Measurements from ENCODE around the gene MDM2. TPM values are rescaled to one million over a fixed set of nuclear protein-coding genes. Genes with fewer than 3 reads are reported as not detected.

Gene MDM2
- total RNA-seq, 2 experiments from 2014 or later = 143 to 318 TPM

DNA sequence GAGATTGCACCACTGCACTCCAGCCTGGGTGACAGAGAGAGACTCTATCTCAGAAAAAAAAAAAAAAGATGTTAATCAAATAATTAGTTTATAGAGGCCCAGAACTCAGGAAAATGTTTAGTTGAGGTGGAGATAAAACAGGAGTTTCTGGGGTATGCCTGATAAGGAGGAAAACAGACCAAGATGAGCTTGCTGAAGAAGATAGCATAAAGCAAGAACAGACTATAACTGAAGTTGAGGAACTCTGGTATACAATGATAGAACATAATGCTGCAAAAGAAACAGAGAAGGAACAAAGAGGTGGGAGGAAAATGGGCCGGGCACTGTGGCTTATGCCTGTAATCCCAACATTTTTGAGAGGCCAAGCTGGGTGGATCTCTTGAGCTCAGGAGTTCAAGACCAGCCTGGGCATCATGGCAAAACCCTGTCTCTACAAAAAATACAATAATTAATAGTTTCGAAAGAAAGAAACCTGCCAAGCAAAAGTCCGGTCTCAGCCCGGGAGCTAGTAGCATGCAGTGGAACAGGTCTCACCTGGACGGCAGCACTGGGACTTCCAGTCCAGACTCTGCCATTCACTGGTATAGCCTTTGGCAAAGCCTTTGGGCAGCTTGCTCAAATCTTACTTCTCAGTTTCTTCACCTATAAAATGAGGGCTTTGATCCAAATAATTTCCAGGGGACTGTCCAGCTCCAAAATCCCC is 36.6 kb upstream of the MDM2 start:
- Histone ChIP-seq H4K20me1 (ENCODE audit: insufficient read depth, low read length) (no peaks in the 10 kb centered on the region), H3K4me2 (ENCODE audit: low read length) (peak overlapping the region; percentile 30), H3K4me1 (ENCODE audit: insufficient read depth, low read length, poor library complexity, severe bottlenecking) (peaks cover 67% of the 10 kb centered on the region), H2AFZ (ENCODE audit: low read length) (peak overlapping the region; percentile 4; the same call in 1 of the 2 replicates), H3K36me3 (ENCODE audit: insufficient read depth, low read length) (peaks cover 24% of the 10 kb centered on the region), H3K4me3 (ENCODE audit: low read depth, low read length, poor library complexity, severe bottlenecking) (no peak overlapping the region), H3K9me3 (ENCODE audit: low read length) (no peaks in the 10 kb centered on the region), H3K9me2 (ENCODE audit: insufficient read depth, low read length) (no peaks in the 10 kb centered on the region), H3K27ac (ENCODE audit: low read depth, low read length, poor library complexity, severe bottlenecking) (peak overlapping the region; percentile 100), H3K79me2 (ENCODE audit: insufficient read depth, low read depth, low read length) (no peaks in the 10 kb centered on the region)
- ChIA-PET POLR2A (interaction anchor here (0.6 to 5.6 kb wide), 12 partner anchors 9 to 48 kb away, joined by 3 to 30 read pairs (median 6); partner anchors contain the start of genes MDM2 and SLC35E3), CTCF (ENCODE audit: unreplicated experiment) (interaction anchor here (1.0 kb wide), 2 partner anchors 25 to 36 kb away, joined by 3 to 6 read pairs; partner anchors contain the start of genes MDM2 and SLC35E3)
- no TSS peak for BruUV-seq (replicated peaks)
- TF ChIP-seq EZH2phosphoT487 (IDR thresholded peaks at IDR 0.05; ENCODE audit: borderline replicate concordance, low read depth, low read length) = no peak
- TF ChIP-seq, protein P1, sequence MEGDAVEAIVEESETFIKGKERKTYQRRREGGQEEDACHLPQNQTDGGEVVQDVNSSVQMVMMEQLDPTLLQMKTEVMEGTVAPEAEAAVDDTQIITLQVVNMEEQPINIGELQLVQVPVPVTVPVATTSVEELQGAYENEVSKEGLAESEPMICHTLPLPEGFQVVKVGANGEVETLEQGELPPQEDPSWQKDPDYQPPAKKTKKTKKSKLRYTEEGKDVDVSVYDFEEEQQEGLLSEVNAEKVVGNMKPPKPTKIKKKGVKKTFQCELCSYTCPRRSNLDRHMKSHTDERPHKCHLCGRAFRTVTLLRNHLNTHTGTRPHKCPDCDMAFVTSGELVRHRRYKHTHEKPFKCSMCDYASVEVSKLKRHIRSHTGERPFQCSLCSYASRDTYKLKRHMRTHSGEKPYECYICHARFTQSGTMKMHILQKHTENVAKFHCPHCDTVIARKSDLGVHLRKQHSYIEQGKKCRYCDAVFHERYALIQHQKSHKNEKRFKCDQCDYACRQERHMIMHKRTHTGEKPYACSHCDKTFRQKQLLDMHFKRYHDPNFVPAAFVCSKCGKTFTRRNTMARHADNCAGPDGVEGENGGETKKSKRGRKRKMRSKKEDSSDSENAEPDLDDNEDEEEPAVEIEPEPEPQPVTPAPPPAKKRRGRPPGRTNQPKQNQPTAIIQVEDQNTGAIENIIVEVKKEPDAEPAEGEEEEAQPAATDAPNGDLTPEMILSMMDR (conservative IDR thresholded peaks at IDR 0.05; ENCODE audit: low read length) = no peak
- intact Hi-C loops (cut with micrococcal nuclease; ENCODE audit: unreplicated experiment) = no loop called here
- DNase-seq (ENCODE audit: low spot score) = no peak

DNA sequence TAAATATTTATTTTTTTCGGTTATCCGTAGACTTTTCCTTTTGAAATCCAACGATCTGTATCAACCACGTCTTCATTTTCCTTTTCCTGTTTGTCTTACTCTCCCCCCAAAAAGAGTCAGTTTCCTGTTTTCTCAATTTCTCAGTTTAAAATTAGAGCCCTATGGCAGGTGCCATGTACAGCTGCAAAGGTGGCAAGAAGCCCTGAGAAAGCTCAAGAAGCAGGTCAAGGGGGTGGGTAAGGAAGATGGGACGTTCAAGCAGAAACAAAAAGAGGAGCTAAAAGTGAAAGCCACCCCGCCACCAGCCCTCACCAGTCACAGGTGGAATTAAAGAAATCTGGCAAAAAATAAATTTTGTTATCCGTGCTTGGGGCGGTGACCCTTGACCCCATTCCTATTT is 35.3 kb upstream of the MDM2 start:
- intact Hi-C loops (cut with micrococcal nuclease; ENCODE audit: unreplicated experiment) = loop anchor here (1.0 to 2.0 kb wide), 3 partner anchors 14 to 35 kb away; partner anchors contain the start of gene SLC35E3
- Histone ChIP-seq H3K9me2 (ENCODE audit: insufficient read depth, low read length) (no peaks in the 10 kb centered on the region), H3K9me3 (ENCODE audit: low read length) (no peaks in the 10 kb centered on the region), H3K4me3 (ENCODE audit: low read depth, low read length, poor library complexity, severe bottlenecking) (peak overlapping the region; percentile 45), H2AFZ (ENCODE audit: low read length) (no peak overlapping the region; the same call in 1 of the 2 replicates), H3K36me3 (ENCODE audit: insufficient read depth, low read length) (peaks cover 19% of the 10 kb centered on the region), H3K79me2 (ENCODE audit: insufficient read depth, low read depth, low read length) (no peaks in the 10 kb centered on the region), H3K4me1 (ENCODE audit: insufficient read depth, low read length, poor library complexity, severe bottlenecking) (peaks cover 81% of the 10 kb centered on the region), H3K4me2 (ENCODE audit: low read length) (peak overlapping the region; percentile 75), H4K20me1 (ENCODE audit: insufficient read depth, low read length) (no peaks in the 10 kb centered on the region), H3K27ac (ENCODE audit: low read depth, low read length, poor library complexity, severe bottlenecking) (peak overlapping the region; percentile 100)
- BruUV-seq (replicated peaks) = no TSS peak
- TF ChIP-seq, protein P1 (conservative IDR thresholded peaks at IDR 0.05; ENCODE audit: low read length) = no peak
- no peak for TF ChIP-seq EZH2phosphoT487 (IDR thresholded peaks at IDR 0.05; ENCODE audit: borderline replicate concordance, low read depth, low read length)
- ChIA-PET POLR2A (interaction anchor here (1.0 to 5.6 kb wide), 9 partner anchors 9 to 56 kb away, joined by 3 to 48 read pairs (median 6); partner anchors contain the start of genes MDM2 and SLC35E3), CTCF (ENCODE audit: unreplicated experiment) (interaction anchor here (0.7 kb wide), 1 partner anchor 35 kb away, joined by 3 read pairs; the partner anchor contains the start of gene MDM2)
- DNase-seq (ENCODE audit: low spot score) = peak; percentile 96

All from OCI-LY7 (cell line).